ENCODE measurements around the gene BCL2L2. TPM values are rescaled to one million over a fixed set of nuclear protein-coding genes. Genes with fewer than 3 reads are reported as not detected.
A peak's percentile ranks its signal among the peaks of the same experiment; 100 is the strongest.

The BCL2L2 gene
- total and polyA plus RNA-seq, 2 of the 8 experiments (the other 6 are each of a cell fraction or from before 2014, with no cell fraction given), result 9.3 to 13.8 TPM

GRCh38 chr14:23301288-23301968 is 5.2 kb upstream of the BCL2L2 start:
- Histone ChIP-seq H3K4me1 (replicated peaks in 1 of 4; ENCODE audit: control insufficient read depth in 3 of 4, insufficient read depth in 4 of 4, low read length in 3 of 4) (peaks cover 0 to 7% (median 1%) of the 10 kb centered on the region in 4 experiments; a peak in 4 of 7 replicates), H3K9me3 (ENCODE audit: insufficient read depth in 2 of 2, low read depth in 1 of 2, low read length in 1 of 2) (no peaks in the 10 kb centered on the region), H3K9ac (replicated peaks in 1 of 4; ENCODE audit: extremely low read depth in 1 of 4, low read depth in 3 of 4, low read length in 3 of 4) (peak overlapping the region in 2 of 4 experiments; percentile 58 to 70; a peak in 4 of 7 replicates), H3K79me1 (ENCODE audit: low read depth, low read length) (no peaks in the 10 kb centered on the region), H3K27ac (ENCODE audit: low read depth, low read length) (peak overlapping the region; percentile 65; the same call in 1 of the 2 replicates), H4K8ac (ENCODE audit: extremely low read depth, insufficient read depth, low read length) (peak overlapping the region; percentile 88), H2BK12ac (ENCODE audit: low read depth, low read length) (no peak overlapping the region), H3K18ac (ENCODE audit: extremely low read depth, low read length) (peak overlapping the region; percentile 73), H3K36me3 (ENCODE audit: control insufficient read depth in 2 of 4, insufficient read depth in 4 of 4, low read length in 3 of 4) (no peaks in the 10 kb centered on the region), H3K4me3 (ENCODE audit: extremely low read depth in 1 of 4, insufficient read depth in 2 of 4, low read depth in 3 of 4, low read length in 4 of 4) (peak overlapping the region; percentile 56 to 93 (median 73)), H2BK5ac (ENCODE audit: low read depth, low read length) (no peak overlapping the region; the same call in 1 of the 2 replicates), H2BK20ac (ENCODE audit: low read length) (no peak overlapping the region), H3K79me2 (ENCODE audit: control insufficient read depth in 1 of 2, insufficient read depth in 2 of 2, low read length in 2 of 2) (no peaks in the 10 kb centered on the region), H4K91ac (replicated peaks; ENCODE audit: insufficient read length, low read length) (no peak overlapping the region), H3K4ac (replicated peaks; ENCODE audit: insufficient read length, low read depth, low read length) (no peak overlapping the region), H3K23me2 (ENCODE audit: low read depth, low read length) (peaks cover 16% of the 10 kb centered on the region), H4K20me1 (replicated peaks in 1 of 2; ENCODE audit: control insufficient read depth in 1 of 2, insufficient read depth in 2 of 2, low read length in 2 of 2) (peaks cover 1 to 5% of the 10 kb centered on the region in 2 experiments), H3K4me2 (ENCODE audit: insufficient read depth in 1 of 2, low read depth in 2 of 2, low read length in 2 of 2) (peak overlapping the region; percentile 91 to 99), H2AFZ (ENCODE audit: low read length) (peak overlapping the region; percentile 47; the same call in 1 of the 2 replicates), H3K14ac (ENCODE audit: insufficient read length) (no peak overlapping the region), H3K56ac (replicated peaks; ENCODE audit: insufficient read length, low read depth, low read length) (peak overlapping the region; percentile 44), H3K27me3 (replicated peaks in 1 of 4; ENCODE audit: control insufficient read depth in 3 of 4, extremely low read depth in 1 of 4, insufficient read depth in 3 of 4, low read length in 3 of 4) (peaks cover 8 to 43% (median 34%) of the 10 kb centered on the region in 4 experiments), H2BK15ac (ENCODE audit: low read length) (no peak overlapping the region), H2AK5ac (ENCODE audit: low read depth, low read length) (no peak overlapping the region), H4K5ac (ENCODE audit: insufficient read length, low read depth, low read length) (peak overlapping the region; percentile 84), H3K23ac (ENCODE audit: insufficient read length) (no peak overlapping the region), H2BK120ac (replicated peaks; ENCODE audit: low read depth, low read length) (no peak overlapping the region)
- 2% methylated on average over 78 of the region's 87 CpGs; no CpG with 5 or more reads in 1 of the 2 experiments for WGBS, 2 experiments (ENCODE audit: extremely low coverage in 1 of 2, insufficient coverage in 1 of 2, insufficient read length in 1 of 2, insufficient replicate concordance in 2 of 2, low coverage in 1 of 2, low lambda C conversion rate in 2 of 2, missing lambda C conversion rate in 1 of 2)
- FAIRE-seq (no peak), DNase-seq (ENCODE audit: low read depth in 1 of 2, low spot score in 2 of 2) (peak; percentile 95 to 96)
- CTCF ChIA-PET (ENCODE audit: partially characterized antibody), result interaction anchor here (0.6 to 2.4 kb wide), 17 partner anchors 13 to 417 kb away, joined by 3 to 9 read pairs (median 4); no protein-coding TSS in a partner anchor
- POLR2A ChIA-PET (ENCODE audit: partially characterized antibody), result interaction anchor here (0.8 to 4.7 kb wide), 8 partner anchors 10 to 235 kb away, joined by 3 to 35 read pairs (median 4); partner anchors contain the start of genes HOMEZ, PABPN1 and SLC22A17
- TF ChIP-seq, protein P1, sequence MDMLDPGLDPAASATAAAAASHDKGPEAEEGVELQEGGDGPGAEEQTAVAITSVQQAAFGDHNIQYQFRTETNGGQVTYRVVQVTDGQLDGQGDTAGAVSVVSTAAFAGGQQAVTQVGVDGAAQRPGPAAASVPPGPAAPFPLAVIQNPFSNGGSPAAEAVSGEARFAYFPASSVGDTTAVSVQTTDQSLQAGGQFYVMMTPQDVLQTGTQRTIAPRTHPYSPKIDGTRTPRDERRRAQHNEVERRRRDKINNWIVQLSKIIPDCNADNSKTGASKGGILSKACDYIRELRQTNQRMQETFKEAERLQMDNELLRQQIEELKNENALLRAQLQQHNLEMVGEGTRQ (IDR thresholded peaks at IDR 0.05; ENCODE audit: low read length), result peak; percentile 47; the same call in 1 of the 2 replicates
- TF ChIP-seq FOSL1 (IDR thresholded peaks at IDR 0.05; ENCODE audit: insufficient read depth, low read depth, low read length) (peak; percentile 54; the same call in 1 of the 2 replicates), CBX8 (IDR thresholded peaks at IDR 0.05; ENCODE audit: borderline replicate concordance, low read depth, low read length) (no peak), E2F6 (IDR thresholded peaks at IDR 0.05) (no peak), EP300 (IDR thresholded peaks at IDR 0.05; ENCODE audit: borderline replicate concordance in 1 of 2, low read depth in 2 of 2, low read length in 2 of 2) (peak in 1 of 2 experiments; percentile 33; a peak in 1 of 3 replicates), ASH2L (IDR thresholded peaks at IDR 0.05; ENCODE audit: low read length) (no peak), SP2 (IDR thresholded peaks at IDR 0.05; ENCODE audit: low read length) (no peak), TAF1 (IDR thresholded peaks at IDR 0.05; ENCODE audit: low read depth, low read length) (no peak), TEAD4 (IDR thresholded peaks at IDR 0.05; ENCODE audit: low read depth, low read length) (no peak), MAFK (IDR thresholded peaks at IDR 0.05; ENCODE audit: low read depth, low read length) (peak; percentile 60; the same call in 1 of the 2 replicates)

Data from H1 (cell line).